SIG-M5 treated with dmso at 0.1 percent for 504 hours (cell line): ENCODE results near the gene RGMA.
"Not testable (repeated sequence)": the region's sequence is repeated elsewhere in the genome, so short reads cannot be mapped to it uniquely, and the experiment has no call there.

Experiments used
- DNase-seq: peaks from one replicate; lab custom pipeline; 2025; ENCODE audit not compliant: unreplicated experiment; lab: John Stamatoyannopoulos, UW

RGMA gene

DNA sequence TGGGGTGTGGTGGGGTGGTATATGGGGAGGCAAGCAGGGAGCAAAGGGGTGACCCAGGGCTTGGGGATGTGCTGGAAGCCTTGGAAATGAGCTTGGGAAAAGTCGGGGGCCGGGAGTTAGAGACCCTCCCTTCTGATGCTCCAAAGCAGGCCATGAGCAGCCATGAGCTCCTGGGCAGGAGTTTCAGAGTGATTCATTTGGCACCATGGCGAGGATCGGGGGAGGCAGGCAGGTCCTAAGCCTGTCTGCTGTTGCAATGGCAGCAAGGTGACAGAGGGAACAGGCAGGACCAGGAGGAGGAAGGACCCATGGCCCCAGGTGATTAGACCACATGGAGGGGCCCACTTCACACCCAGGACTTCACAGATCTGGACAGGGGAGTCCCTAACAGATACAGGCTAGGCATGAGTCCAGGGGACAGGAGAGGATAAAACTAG is 21.3 kb downstream of the RGMA start:
- DNase-seq: no peak

DNA sequence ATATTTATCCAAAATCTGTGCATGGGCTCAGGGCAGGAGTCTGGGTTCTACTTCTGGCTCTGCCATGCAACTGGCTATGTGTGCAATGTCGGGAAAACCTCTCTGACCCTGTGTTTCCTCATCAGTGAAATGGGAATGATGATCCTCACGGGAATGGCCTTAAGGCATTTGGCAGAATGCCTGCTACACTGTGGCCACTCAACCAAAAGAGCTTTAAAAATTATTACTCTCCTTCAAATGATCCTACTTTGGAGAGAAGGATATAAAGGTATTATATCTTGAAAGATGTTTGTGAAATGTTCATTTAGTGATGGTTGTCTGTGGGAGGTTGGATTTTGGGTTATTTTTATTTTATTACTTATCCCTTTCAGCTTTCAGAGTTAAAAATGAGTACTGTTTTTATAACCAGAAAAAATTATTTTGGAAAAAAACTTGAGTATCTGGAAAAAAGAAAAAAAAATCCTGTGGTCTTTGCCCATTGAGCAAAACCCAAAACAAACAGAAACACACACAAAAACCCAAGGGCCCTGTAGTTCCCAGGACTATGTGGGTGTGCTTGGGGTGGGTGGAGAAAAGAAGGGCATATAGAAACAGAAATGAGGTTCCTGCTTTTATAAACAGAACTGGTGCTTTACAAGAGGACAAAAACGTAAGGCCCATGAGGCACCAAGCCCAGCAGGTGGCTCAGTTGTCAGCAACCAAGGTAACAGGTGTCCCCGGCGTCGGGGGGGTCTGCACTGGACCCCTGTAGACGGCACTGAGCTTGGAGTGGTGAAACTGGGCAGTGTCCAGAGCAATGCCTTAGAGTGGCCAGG is 22.0 kb downstream of the RGMA start:
- no peak for DNase-seq

DNA sequence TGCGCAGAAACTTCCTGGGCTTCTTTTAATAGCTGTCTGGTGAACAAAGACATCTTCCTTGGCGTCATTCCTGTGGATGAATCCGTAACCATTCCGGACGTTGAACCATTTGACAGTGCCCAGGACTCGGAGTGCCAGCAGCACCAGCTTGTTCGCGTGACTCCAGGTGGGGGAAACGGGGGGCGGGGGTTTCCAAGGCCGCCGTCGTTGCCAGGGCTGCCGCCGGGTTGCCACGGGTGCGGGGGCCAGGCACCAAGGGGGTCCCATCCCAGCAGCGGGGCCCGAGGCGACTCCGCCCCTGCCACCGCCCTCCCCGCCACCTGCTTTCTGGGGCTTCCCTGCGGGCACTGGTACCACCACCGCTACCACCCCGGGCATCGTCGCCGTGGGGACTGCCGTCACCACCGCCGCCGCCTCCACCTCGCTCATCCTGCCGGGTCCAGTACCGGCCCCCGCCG is 22.8 kb downstream of the RGMA start:
- DNase-seq: no peak

DNA sequence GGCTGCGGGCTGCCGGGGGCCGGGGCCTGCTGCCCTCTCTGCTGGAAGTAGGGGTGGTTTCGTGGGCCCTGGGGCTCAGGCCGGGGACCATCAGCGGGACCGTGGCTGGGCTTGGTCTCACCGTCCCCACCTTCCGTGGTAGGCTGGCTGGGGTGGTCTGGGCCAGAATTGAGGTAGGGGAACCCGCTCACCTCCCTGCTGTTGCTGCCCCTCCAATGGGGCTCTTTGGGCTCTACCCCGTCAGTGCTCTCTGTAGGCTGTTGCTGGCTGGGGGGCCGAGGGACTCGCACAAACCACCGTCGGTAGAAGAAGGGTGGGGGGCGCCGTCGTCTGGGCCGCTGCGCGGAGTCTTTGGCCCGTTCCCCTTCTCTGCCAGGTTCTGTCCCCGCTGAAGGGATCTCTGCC is 23.4 kb downstream of the RGMA start:
- DNase-seq: no peak

DNA sequence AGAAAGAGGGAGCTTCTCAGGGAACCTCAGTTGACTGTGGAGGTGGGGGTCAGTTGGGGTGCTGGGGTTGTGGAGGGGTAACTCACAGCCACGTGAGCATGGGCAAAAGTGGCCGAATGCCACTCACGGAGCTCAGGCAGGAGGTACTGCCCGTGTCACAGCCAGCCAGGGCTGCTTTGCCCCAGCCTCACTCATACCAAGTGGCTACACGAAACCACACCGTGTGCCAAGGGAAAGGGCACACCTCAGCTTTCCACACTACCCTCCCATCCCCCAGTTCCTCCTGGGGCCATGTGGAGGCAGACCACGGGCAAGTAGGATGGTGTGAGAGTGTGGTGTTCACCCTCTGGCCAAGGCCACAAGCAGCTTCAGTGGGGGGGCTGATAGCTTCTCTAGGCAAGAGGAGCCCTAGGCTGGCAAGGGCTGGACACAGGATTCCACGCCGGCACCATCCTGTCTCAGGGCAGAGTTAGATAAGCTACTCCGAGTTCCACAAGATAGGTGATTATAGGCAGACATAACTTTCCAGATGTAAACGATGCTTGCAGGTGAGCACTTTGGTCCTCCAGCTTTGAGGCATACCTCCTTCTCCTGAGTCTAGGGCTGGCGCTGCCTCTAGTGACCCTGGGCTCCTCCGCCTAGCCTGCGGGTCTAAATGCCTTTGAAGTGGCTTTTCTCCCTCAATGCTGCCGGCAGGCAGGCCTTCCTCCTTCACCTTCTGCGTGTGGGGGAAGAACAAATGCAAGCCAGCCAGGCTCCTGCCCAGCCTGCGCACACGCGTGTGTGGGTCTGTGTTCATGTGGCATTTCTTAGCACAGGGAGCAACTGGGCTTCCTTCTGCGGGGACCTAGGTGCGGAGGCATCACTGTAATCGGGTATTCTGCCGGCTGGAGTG is 25.0 kb downstream of the RGMA start:
- DNase-seq: no peak

DNA sequence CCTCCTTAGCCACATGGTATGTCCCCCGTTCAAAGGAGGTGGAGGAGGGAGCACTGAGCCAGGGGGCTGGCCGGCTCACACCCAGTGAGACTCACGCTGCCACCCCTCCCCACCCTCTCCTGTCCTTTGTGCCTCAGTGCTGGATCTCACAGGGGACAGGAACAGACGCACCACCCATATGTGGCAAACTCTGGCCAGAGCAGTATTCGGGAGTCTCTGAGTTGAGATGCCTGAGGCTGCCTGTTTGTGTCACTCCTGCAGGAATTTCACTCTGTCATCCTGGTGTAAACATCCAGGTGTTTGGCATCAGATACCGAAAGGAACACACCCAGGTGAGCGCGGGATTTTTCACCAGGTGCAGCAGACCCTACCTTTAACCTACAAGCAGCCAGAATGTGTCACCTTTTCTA is 25.7 kb downstream of the RGMA start:
- DNase-seq: no peak

DNA sequence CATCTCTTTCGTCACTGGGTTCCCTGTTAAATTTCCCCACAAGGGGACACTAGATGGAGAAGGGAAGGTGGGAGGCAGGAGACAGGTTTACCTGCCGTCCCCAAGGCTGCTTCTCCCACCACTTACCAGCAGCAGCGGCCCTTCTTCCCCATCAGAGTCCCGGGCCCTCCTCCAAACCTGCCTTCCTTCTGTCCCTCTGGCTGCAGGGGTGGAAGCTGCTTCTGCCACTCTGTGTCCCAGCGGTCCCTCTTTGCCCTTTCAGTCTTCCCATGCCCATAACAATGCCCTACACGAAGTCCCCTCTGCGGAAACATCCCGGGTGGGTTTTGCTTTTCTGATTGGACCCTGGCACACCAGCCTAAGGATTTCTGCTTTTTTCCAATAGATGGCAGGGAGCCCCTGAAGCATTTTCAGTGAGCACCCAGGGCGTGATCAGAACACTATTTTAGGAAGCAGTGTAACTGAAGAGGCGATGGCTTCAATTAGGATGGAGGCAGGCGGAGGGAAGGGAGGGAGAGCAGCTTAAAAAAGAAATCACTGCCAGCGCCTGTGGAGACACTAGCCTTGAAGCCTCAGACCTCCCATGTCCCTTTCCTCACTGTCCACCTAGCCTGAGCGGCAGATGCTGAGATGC is 26.3 kb downstream of the RGMA start:
- not testable (repeated sequence) for DNase-seq

DNA sequence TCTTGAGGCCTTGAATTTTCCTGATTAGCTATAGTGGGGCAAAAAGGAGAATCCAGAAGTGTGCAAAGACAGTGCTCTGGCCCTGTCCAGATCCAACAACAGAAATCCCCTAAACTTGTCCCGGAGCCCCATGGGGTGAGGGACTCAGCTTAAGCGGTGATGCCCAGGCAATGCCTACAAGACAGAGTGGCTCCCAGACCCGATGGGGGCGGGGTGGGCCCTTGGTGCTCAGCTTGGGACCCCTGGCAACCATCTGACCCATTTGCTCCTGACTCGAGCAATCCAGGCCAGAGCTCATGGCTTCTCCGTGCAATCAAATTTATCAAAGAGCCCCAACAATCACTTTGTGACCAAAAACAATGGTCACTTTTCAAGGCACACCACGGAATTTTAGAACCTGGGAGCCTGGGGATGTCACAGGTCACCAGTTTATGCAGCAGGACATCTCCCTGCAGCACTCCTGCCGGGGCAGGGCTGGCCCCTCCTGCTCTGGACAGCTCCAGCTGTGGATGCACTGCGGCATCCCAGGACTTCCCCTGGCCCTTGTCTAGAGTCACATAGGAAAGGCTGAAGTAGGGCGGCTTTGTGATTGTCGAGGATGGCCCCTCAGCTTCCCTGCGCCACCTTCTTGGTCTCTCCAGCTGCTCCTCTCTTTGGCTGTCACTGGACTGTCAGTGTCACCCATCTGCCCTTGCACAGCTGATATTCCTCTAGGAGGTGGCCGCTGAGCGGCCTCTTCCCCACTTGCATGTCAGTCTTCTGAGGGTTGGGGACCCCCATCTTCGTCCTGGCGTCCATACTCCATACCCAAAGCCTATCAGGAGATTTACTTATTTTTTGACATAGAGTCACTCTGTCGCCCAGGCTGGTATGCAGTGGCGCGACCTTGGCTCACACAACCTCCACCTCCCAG is 28.4 kb downstream of the RGMA start:
- DNase-seq: no peak

DNA sequence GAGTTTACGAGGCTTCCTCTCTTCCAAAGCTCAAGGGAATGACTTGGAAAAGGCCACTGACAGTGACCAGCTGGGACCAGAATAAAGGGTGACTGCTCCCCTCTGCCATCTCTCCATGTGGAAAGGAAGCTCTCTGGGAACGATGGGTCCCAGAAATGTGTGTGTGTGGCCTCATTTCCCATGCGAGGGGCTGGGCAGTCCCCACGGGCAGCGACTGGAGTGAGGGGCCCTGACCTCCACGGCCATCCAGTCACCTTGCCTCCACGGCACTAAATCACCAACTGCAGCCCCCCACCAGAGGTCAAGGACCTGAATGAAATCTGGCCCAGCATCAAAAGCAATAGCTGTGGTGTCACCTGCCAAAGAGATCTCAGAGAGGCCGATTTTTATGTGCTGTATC is 29.6 kb downstream of the RGMA start:
- no peak for DNase-seq

DNA sequence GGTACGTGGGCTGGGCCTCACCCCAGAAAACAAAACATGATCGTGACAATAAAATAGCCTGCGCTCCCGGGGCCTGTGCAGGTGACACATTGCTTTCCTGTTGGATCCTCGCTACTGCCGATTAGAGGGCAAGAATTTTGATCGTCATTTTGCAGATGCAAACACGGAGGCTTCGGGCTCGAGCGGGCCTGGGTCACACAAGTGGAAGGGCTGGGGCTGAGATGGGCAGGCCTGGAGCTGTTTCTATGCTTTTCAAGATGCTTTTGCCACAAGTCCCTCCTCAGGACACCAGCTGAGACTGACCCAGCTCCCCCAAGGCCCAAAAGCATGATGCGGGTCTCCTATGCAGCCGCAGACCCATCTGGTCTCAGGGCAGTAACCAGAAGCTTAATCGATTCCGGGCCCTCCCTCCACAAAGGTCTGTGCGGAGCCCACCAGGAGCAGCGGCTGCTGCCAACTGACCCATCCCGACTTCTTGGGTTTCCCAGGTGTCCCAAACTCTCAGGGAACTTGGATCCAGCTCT is 30.0 kb downstream of the RGMA start:
- no peak for DNase-seq

DNA sequence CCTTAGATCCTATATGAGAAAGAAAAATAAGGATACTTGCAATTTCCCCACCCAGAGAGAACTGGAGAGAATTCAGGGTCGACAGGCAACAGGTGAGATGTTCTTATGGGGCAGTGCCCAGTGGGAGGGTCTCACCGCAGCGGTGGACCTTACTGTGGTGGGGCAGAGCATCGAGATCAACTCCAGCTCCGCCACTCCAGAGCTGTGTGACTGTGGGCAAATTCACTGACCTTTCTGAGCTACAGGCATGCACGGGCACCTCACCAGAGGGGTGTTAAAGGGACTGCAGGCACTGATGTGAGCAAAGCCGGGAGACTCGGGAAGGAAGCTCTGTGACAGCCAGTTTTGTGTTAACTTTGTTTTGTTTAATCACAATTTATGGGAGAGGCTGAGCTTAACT is 30.9 kb downstream of the RGMA start:
- no peak for DNase-seq

DNA sequence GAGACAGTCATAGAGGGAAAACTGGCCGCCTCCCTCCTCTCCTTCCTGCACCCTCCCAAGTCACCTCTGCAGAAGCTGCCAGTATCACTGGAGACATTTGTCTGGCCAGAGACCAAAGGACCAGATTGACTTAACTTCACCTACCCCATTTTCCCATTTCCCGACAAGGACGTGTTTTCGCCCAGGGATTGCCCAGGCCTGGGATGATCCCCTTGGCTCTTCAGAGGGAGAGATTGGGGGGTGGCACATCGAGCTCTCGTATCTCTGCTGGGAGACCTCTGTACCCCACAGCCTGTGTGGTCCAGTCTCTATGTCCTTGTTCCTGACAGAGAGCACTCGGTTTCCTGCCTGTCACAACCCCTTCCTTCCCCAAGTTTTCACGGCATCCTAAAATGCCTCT is 31.4 kb downstream of the RGMA start:
- no peak for DNase-seq

DNA sequence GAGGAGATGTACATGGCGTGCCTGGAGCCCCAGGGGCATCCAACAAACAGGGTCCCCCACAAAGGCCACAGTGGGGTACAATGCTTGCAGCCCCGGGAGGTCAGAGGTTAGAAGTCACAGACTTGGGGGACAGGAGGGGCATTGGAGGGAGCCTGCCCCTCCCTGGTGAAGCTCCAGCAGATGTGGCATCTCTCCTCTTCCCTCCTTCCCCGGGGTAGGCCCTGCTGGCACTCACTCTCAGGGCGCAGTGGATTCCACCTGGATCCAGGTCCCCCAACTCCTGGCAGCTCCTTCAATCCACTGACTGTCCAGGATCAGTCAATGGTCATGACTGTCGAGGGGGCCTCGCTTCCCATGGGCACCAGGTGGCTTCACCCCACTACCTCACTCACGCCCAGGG is 32.2 kb downstream of the RGMA start:
- no peak for DNase-seq

DNA sequence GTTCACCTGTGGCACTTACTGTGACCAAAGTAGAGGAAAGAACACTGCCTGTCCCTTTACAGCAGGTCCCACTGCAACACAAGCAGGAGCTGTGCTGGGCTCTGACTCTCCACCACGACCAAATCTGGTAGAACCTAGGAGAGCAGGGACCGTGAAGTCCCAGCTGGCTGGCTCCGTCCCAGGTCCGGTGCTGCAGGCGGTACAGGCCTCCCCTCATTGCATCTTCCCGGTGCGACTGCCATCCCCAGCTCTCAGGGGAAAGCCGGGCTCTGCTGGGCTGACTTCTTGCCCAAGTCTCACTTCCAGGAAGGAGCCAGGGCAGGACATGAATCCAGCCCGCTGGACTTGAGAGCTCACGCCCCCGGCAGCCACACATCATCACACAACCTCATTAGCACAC is 33.8 kb downstream of the RGMA start:
- DNase-seq: no peak

DNA sequence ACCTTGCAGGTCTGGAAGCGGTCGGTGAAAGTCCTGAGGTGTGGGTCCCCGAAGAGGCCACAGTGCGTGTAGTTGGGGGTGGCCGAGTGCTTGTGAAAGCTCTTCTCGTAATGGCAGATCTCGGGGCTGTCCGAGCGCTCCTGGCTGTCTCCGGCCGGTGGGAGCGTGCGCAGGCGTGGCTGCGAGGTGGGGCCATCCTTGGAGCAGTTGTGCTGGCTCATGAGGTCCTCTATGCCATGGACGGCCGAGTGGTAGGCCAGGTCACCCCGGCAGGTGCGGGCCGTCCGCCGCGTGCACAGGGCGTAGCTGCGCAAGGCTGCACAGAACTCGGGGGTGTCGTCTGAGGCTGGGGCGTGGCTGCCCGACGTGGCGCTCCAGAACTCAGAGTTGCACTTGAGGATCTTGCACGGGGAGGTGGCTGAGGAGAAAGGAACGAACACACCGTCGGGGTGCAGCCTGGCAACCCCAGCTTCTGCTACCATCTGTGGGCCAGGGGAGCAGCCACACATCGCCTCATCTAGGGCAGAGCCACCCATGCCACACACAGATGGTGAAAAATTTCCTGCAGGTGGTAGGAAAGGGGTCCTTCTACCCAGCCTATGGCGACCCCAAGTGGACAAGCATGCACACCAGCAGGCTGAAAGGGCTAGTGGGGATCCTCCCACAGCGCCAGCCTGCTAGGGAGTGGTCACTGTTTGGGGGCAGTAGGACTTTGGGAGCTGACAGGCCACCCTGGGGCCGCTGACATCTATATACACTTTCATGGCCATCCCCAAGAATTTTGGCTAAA is 36.7 kb downstream of the RGMA start:
- no peak for DNase-seq

DNA sequence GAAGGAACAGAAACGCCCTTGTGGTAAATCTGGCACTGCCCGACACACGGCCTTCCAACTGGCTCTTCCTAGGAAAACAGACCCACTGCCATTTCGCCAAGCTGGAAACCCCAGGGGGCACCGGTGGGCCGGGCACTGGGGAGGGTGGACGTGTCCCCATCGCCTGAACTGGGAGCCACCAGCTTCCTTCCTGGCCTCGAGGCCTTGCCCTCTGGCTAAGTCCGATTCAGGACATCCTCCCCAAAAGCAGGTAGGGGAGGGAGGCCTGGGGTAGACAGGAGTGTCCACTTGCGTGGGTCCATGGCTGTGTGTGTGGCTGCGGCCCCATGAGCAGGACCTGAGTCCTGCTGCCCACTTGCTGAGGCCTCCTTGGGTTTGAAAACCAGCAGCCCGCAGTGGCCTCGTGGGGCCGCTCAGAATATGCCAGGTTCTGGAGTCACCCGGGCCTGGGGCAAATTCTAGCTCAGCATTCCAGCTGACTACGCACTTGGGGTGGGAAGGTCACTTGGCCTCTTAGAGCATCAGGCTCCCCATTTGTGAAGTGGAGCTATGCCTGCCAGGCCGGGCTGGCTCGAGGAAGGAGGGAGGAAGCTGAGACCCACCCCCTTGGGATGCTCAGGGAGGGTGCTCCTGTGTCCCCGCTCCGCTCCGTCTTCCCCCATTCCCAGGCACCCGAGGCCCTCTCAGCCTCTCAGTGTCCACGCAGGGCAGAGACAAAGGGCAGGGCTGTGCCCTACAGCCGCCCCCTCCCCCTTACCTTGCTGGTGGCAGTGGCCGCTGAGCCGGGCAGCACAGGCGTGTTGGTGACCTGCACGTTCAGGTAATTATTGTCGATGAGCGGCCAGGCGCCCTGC is 37.5 kb downstream of the RGMA start:
- DNase-seq: no peak

DNA sequence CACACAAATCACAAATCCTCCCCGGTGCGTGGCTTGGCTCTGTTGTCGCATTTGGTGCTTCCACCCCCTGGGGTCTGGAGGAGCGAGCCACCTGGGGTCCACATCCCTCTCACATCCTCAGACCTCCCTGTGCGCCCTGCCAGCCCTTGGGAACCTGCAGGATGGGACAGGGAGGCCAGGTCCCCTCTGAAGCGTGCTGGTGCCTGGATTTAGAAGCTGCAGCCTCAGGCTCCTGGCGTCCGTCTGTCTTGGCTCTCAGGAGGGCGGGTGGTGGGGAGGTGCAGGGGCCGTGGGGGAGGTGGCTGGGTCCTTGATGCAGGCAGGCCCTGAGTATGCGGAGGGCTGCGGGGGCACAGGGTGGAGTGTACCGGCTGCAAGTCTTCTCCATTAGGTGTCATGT is 38.4 kb downstream of the RGMA start:
- DNase-seq: no peak

DNA sequence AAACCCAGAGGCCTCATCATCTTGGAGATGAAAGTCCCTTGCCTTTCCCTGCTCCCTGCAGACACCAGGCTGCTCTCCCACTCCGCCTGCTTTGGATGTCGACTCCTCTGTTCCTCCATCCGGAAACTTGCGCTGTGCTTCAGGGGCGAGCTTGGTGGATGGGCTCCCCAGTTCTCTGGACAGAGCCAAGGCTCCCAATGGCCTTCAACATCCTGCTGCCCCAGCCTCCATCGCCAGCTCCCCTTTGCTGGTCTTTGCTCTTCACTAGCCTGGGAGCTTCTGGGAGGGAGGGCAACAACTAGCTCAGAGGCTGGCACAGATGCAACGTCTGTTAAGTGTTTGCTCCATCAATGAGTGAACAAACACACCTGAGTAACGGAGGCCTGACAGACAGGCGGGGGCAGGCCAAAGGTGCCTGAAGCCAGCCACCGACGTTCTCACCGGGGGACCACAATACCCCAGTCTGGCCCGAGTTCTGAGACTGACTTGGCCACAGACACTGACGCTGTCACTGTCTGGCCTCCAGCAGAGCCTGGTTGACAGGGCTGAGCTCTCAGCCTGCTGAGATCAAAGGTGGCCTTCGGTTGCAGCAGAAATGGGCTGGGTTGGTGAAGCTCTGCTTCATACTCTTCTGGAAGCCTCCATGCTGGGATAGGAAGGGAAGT is 39.0 kb downstream of the RGMA start:
- DNase-seq: no peak
